Skeletal muscle cell (primary cell): ENCODE data around the gene HIPK2.
"Not testable (repeated sequence)": the region's sequence is repeated elsewhere in the genome, so short reads cannot be mapped to it uniquely, and the experiment has no call there.

Experiments
- DNase-seq: peaks from one replicate; pipeline ENCODE4 v3.0.0-alpha.2; 2010; ENCODE audit warnings: low read depth
- H3K4me3 ChIP-seq: 2 replicates; pipeline ENCODE4 v1.5.1; 2011; ENCODE audit warnings: low read depth, mild to moderate bottlenecking, control low read depth, low read length, moderate library complexity

The HIPK2 gene

GRCh38 chr7:139618482-139619366 lies 159.1 kb downstream of the HIPK2 start:
- no peak for DNase-seq

GRCh38 chr7:139617074-139617473 lies 160.7 kb downstream of the HIPK2 start:
- H3K4me3 ChIP-seq: no peak overlapping the region
- no peak for DNase-seq

More at GRCh38 chr7:139618482-139619366, 159.1 kb downstream of the HIPK2 start:
- H3K4me3 ChIP-seq: no peak overlapping the region

- no peak overlapping the region for H3K4me3 ChIP-seq
- DNase-seq: no peak
These were observed 162.9 kb downstream of the HIPK2 start for GRCh38 chr7:139614886-139615285.

GRCh38 chr7:139613971-139614411 lies 163.8 kb downstream of the HIPK2 start:
- no peak for DNase-seq
- no peak overlapping the region for H3K4me3 ChIP-seq

- H3K4me3 ChIP-seq, DNase-seq: not testable (repeated sequence)
These were observed 166.2 kb downstream of the HIPK2 start for GRCh38 chr7:139611556-139611955.

- no peak for DNase-seq
- H3K4me3 ChIP-seq: no peak overlapping the region
These were observed 167.2 kb downstream of the HIPK2 start for GRCh38 chr7:139610595-139610994.

GRCh38 chr7:139603896-139604295 lies 173.9 kb downstream of the HIPK2 start:
- no peak for DNase-seq
- H3K4me3 ChIP-seq: no peak overlapping the region

GRCh38 chr7:139603282-139603681 lies 174.5 kb downstream of the HIPK2 start:
- no peak overlapping the region for H3K4me3 ChIP-seq
- DNase-seq: no peak

- peak; percentile 13 for DNase-seq
- H3K4me3 ChIP-seq: no peak overlapping the region
These were observed 175.6 kb downstream of the HIPK2 start for GRCh38 chr7:139602143-139602722.

GRCh38 chr7:139601176-139601575 lies 176.6 kb downstream of the HIPK2 start:
- DNase-seq: no peak
- no peak overlapping the region for H3K4me3 ChIP-seq

GRCh38 chr7:139600306-139600705 lies 177.5 kb downstream of the HIPK2 start:
- DNase-seq: no peak
- no peak overlapping the region for H3K4me3 ChIP-seq

GRCh38 chr7:139598642-139599041 lies 179.2 kb downstream of the HIPK2 start:
- H3K4me3 ChIP-seq: no peak overlapping the region
- DNase-seq: no peak

GRCh38 chr7:139597028-139597427 lies 180.8 kb downstream of the HIPK2 start:
- no peak overlapping the region for H3K4me3 ChIP-seq
- no peak for DNase-seq

GRCh38 chr7:139596626-139597025 lies 181.2 kb downstream of the HIPK2 start:
- no peak for DNase-seq
- H3K4me3 ChIP-seq: no peak overlapping the region

GRCh38 chr7:139595806-139596205 lies 182.0 kb downstream of the HIPK2 start:
- no peak for DNase-seq
- H3K4me3 ChIP-seq: no peak overlapping the region

- H3K4me3 ChIP-seq: no peak overlapping the region
- no peak for DNase-seq
These were observed 182.8 kb downstream of the HIPK2 start for GRCh38 chr7:139594911-139595476.

GRCh38 chr7:139594090-139594489 lies 183.7 kb downstream of the HIPK2 start:
- no peak overlapping the region for H3K4me3 ChIP-seq
- no peak for DNase-seq

- no peak overlapping the region for H3K4me3 ChIP-seq
- no peak for DNase-seq
These were observed 184.9 kb downstream of the HIPK2 start for GRCh38 chr7:139592801-139593461.

GRCh38 chr7:139591550-139592195 lies 186.1 kb downstream of the HIPK2 start:
- H3K4me3 ChIP-seq: no peak overlapping the region
- DNase-seq: no peak

GRCh38 chr7:139589474-139589873 lies 188.3 kb downstream of the HIPK2 start:
- H3K4me3 ChIP-seq: no peak overlapping the region
- DNase-seq: no peak
